Neutrophil (primary cell): ENCODE results near the gene IGSF21.

Experiments
- H3K27ac ChIP-seq: fragments of 200-600 bp; sonication (generic); 2 replicates; pipeline ENCODE4 v1.5.1; 2016; ENCODE audit warnings: mild to moderate bottlenecking, moderate library complexity
- H3K27me3 ChIP-seq: fragments of 200-600 bp; sonication (generic); 2 replicates; pipeline ENCODE4 v1.6.0; 2016; ENCODE audit warnings: mild to moderate bottlenecking
- H3K36me3 ChIP-seq: fragments of 200-600 bp; sonication (generic); 2 replicates; pipeline ENCODE4 v1.5.1; 2017
- H3K4me1 ChIP-seq, 2 experiments: fragments of 200-600 bp in 1 of 2; sonication (generic) in 1 of 2; 1 replicate in 1 of 2; 2 replicates in 1 of 2; pipeline versions ENCODE4 v1.5.1 to v1.6.1; 2013 to 2016; ENCODE audit warnings: low read depth in 1 of 2, low read length in 1 of 2, mild to moderate bottlenecking in 1 of 2, moderate library complexity in 1 of 2; ENCODE audit not compliant: control insufficient read depth in 1 of 2, insufficient read depth in 1 of 2
- H3K4me3 ChIP-seq, 2 experiments: fragments of 200-600 bp in 1 of 2; sonication (generic) in 1 of 2; 1 replicate in 1 of 2; 2 replicates in 1 of 2; pipeline ENCODE4 v1.5.1; 2013 to 2016; ENCODE audit warnings: low read depth in 1 of 2, low read length in 1 of 2, mild to moderate bottlenecking in 1 of 2, moderate library complexity in 1 of 2
- H3K9me3 ChIP-seq: fragments of 200-600 bp; sonication (generic); 2 replicates; pipeline ENCODE4 v1.5.1; 2016
- CTCF ChIP-seq: fragments of 200-600 bp; sonication (generic); IDR thresholded peaks from 2 replicates; pipeline ENCODE4 v1.5.1; 2016; ENCODE audit warnings: antibody characterized with exemption

The IGSF21 gene

DNA sequence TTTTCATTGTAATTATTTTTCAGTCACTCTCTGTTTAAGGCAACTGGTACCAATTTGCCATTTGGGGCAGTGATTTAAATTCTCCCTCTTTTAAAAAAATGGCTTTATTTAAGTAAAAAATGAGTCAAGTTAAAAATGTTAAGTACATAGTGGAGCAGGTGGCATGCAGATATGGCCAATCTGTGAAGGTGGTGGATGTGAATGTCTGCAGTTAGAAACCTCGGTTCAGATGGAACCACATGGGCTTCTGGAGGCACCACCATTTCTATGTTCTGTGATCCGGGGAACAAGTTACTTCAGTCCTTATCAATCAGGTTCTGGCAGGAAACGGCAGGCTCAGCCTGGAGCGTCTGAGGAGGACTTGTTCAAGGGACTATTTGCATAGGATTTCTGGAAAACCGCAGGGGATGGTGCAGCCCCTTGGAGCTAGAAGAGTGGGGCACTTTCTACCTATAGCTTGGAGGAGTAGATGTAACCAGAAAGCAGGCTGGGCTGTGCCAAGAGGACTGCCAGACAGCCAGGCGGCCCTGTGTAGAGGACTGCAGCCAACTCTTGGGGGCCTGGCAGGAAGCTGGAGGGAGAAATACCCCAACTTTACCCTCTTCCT, 12.3 kb downstream of the IGSF21 start:
- H3K27ac ChIP-seq = no peak overlapping the region
- no peaks in the 10 kb centered on the region for H3K4me1 ChIP-seq
- no peak for TF ChIP-seq CTCF
- no peaks in the 10 kb centered on the region for H3K9me3 ChIP-seq
- H3K4me3 ChIP-seq = no peak overlapping the region
- H3K36me3 ChIP-seq = no peaks in the 10 kb centered on the region
- H3K27me3 ChIP-seq = peaks cover 40% of the 10 kb centered on the region

DNA sequence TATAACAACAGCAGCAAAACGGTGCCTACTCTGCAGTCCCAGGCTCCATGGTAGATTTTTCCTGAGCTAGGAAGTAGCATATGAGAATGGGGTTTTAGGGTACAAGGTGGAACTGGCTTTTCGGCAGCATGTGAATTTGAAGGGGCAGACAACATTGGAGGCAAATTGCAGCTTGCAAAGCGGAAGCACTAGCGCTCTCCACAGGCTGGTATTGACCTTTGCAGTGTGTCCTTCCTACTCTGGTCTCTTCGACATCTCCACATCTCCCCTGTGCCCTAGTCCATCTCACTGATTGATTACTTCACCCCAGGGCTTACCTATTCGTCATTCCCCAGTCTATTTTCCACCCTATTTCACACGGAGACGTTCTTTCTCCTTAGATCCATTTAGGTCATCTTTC, 13.0 kb downstream of the IGSF21 start:
- Histone ChIP-seq H3K4me3 (no peak overlapping the region), H3K36me3 (no peaks in the 10 kb centered on the region), H3K9me3 (no peaks in the 10 kb centered on the region), H3K27ac (no peak overlapping the region), H3K4me1 (no peaks in the 10 kb centered on the region), H3K27me3 (peaks cover 34% of the 10 kb centered on the region)
- TF ChIP-seq CTCF = no peak

- Histone ChIP-seq H3K27ac (no peak overlapping the region), H3K27me3 (peaks cover 32% of the 10 kb centered on the region), H3K36me3 (no peaks in the 10 kb centered on the region), H3K9me3 (no peaks in the 10 kb centered on the region), H3K4me1 (no peaks in the 10 kb centered on the region), H3K4me3 (no peak overlapping the region)
- TF ChIP-seq CTCF = no peak
These were observed 13.6 kb downstream of the IGSF21 start for GRCh38 chr1:18121072-18121820.

GRCh38 chr1:18123467-18123992, 15.9 kb downstream of the IGSF21 start:
- Histone ChIP-seq H3K9me3 (no peaks in the 10 kb centered on the region), H3K4me1 (no peaks in the 10 kb centered on the region), H3K4me3 (no peak overlapping the region), H3K36me3 (no peaks in the 10 kb centered on the region), H3K27me3 (peaks cover 9% of the 10 kb centered on the region), H3K27ac (no peak overlapping the region)
- no peak for TF ChIP-seq CTCF

- Histone ChIP-seq H3K9me3 (no peaks in the 10 kb centered on the region), H3K36me3 (no peaks in the 10 kb centered on the region), H3K4me1 (no peaks in the 10 kb centered on the region), H3K4me3 (no peak overlapping the region), H3K27ac (no peak overlapping the region), H3K27me3 (no peaks in the 10 kb centered on the region)
- no peak for TF ChIP-seq CTCF
These were observed 17.4 kb downstream of the IGSF21 start for GRCh38 chr1:18124977-18125376.
